ENCODE data around the gene UBE2K.

- TF ChIP-seq REST (IDR thresholded peaks at IDR 0.05; ENCODE audit: insufficient read depth in 1 of 2, low read depth in 2 of 2, low read length in 2 of 2): no peak
- no peak for TF ChIP-seq TAF1 (IDR thresholded peaks at IDR 0.05; ENCODE audit: borderline replicate concordance, insufficient read depth, low read length)
- no peak for TF ChIP-seq POLR2AphosphoS5 (IDR thresholded peaks at IDR 0.05; ENCODE audit: low read depth, low read length)
Observed at GRCh38 chr4:39756159-39756558, 58.2 kb downstream of the UBE2K start.

Measured in PFSK-1 (cell line).